HepG2 (cell line): ENCODE measurements around the gene C9orf50. TPM values are rescaled to one million over a fixed set of nuclear protein-coding genes. Genes with fewer than 3 reads are reported as not detected.

Source experiments
- ATM ChIP-seq: fragments of 450-650 bp; IDR thresholded peaks from 2 replicates; pipeline ENCODE4 v1.7.1; 2017; ENCODE audit warnings: mild to moderate bottlenecking, borderline replicate concordance
- CHD2 ChIP-seq: IDR thresholded peaks from 2 replicates; pipeline ENCODE4 v1.6.1; 2011; ENCODE audit warnings: low read depth, low read length, improper control_type of control experiment
- CREBL2 ChIP-seq: sonication (generic); formaldehyde crosslinking; IDR thresholded peaks from 2 replicates; pipeline ENCODE4 v1.8.1; 2023; ENCODE audit warnings: missing genetic modification reagents, mild to moderate bottlenecking, borderline replicate concordance
- GMEB1 ChIP-seq: sonication (generic); formaldehyde crosslinking; IDR thresholded peaks from 2 replicates; pipeline ENCODE4 v1.5.1; 2020; ENCODE audit warnings: missing genetic modification reagents, mild to moderate bottlenecking, borderline replicate concordance
- NFRKB ChIP-seq: fragments of 450-650 bp; IDR thresholded peaks from 2 replicates; pipeline ENCODE4 v1.6.1; 2017
- NR2C2 ChIP-seq: sonication (generic); formaldehyde crosslinking; IDR thresholded peaks from 2 replicates; pipeline ENCODE4 v1.4.0; 2020; ENCODE audit warnings: missing genetic modification reagents, mild to moderate bottlenecking, moderate library complexity, borderline replicate concordance
- RXRB ChIP-seq: IDR thresholded peaks from 2 replicates; pipeline ENCODE4 v1.6.1; 2016; ENCODE audit warnings: borderline replicate concordance, missing genetic modification reagents, missing compliant biosample characterization
- SRY ChIP-seq: sonication (generic); formaldehyde crosslinking; IDR thresholded peaks from 2 replicates; pipeline ENCODE4 v1.8.0; 2022; ENCODE audit warnings: mild to moderate bottlenecking, missing genetic modification reagents
- THAP8 ChIP-seq: sonication (generic); formaldehyde crosslinking; IDR thresholded peaks from 2 replicates; pipeline ENCODE4 v1.5.1; 2020; ENCODE audit warnings: missing genetic modification reagents, mild to moderate bottlenecking, borderline replicate concordance
- ZBTB43 ChIP-seq: sonication (generic); formaldehyde crosslinking; conservative IDR thresholded peaks from 2 replicates; pipeline ENCODE4 v1.4.0; 2020; ENCODE audit warnings: missing genetic modification reagents
- ZFP90 ChIP-seq: sonication (generic); formaldehyde crosslinking; IDR thresholded peaks from 2 replicates; pipeline ENCODE4 v1.8.0; 2022; ENCODE audit warnings: missing genetic modification reagents, mild to moderate bottlenecking, inconsistent platforms, borderline replicate concordance
- ZFYVE20 ChIP-seq: sonication (generic); formaldehyde crosslinking; IDR thresholded peaks from 2 replicates; pipeline ENCODE4 v1.8.0; 2023; ENCODE audit warnings: low read depth, mild to moderate bottlenecking, moderate library complexity, missing genetic modification reagents, borderline replicate concordance
- ZHX1 ChIP-seq: sonication (generic); formaldehyde crosslinking; IDR thresholded peaks from 2 replicates; pipeline ENCODE4 v1.8.1; 2022; ENCODE audit warnings: low read depth, mild to moderate bottlenecking, missing genetic modification reagents
- ZMYM3 ChIP-seq: sonication (generic); formaldehyde crosslinking; IDR thresholded peaks from 2 replicates; pipeline ENCODE4 v1.5.1; 2020; ENCODE audit warnings: mild to moderate bottlenecking, missing genetic modification reagents
- ZNF143 ChIP-seq: sonication (generic); formaldehyde crosslinking; IDR thresholded peaks from 2 replicates; pipeline ENCODE4 v1.4.0; 2020; ENCODE audit warnings: missing genetic modification reagents
- ZNF18 ChIP-seq: sonication (generic); formaldehyde crosslinking; IDR thresholded peaks from 2 replicates; pipeline ENCODE4 v1.8.0; 2022; ENCODE audit warnings: mild to moderate bottlenecking, missing genetic modification reagents; ENCODE audit not compliant: insufficient replicate concordance
- ZNF24 ChIP-seq: fragments of 450-650 bp; IDR thresholded peaks from 2 replicates; pipeline ENCODE4 v1.6.1; 2017; ENCODE audit warnings: antibody characterized with exemption, mild to moderate bottlenecking
- ZNF614 ChIP-seq: IDR thresholded peaks from 2 replicates; pipeline ENCODE4 v1.6.1; 2018; ENCODE audit warnings: missing biosample characterization, missing genetic modification reagents, inconsistent platforms, borderline replicate concordance
- ZNF7 ChIP-seq: IDR thresholded peaks from 2 replicates; pipeline ENCODE4 v1.6.1; 2016; ENCODE audit warnings: missing biosample characterization, missing genetic modification reagents
- ZNF709 ChIP-seq: sonication (generic); formaldehyde crosslinking; IDR thresholded peaks from 2 replicates; pipeline ENCODE4 v1.5.0; 2020; ENCODE audit warnings: mild to moderate bottlenecking, missing genetic modification reagents
- ZNF879 ChIP-seq: sonication (generic); formaldehyde crosslinking; IDR thresholded peaks from 2 replicates; pipeline ENCODE4 v1.8.1; 2023; ENCODE audit warnings: missing genetic modification reagents
- polyA plus RNA-seq, 8 experiments: library from polyadenylated mRNA; depleted of rRNA in 3 of 8; stranded (reverse) in 7 of 8; unstranded in 1 of 8; fragments of >200 nt; fragmentation: Illumina TruSeq in 4 of 8; extraction: Trizol in 4 of 8; gene quantifications; 2 replicates each; pipeline versions ENCODE4 v1.2.1 to v1.2.3, GENCODE V29; 2011 to 2016; ENCODE audit warnings: low read depth in 4 of 8, missing spikeins in 1 of 8, mixed read lengths in 1 of 8; ENCODE audit not compliant: insufficient read depth in 1 of 8
- total RNA-seq, 5 experiments: library from RNA; depleted of rRNA; stranded (reverse); fragments of >200 nt; fragmentation: Illumina TruSeq; extraction: Trizol; gene quantifications; 2 replicates each; pipeline ENCODE4 v1.2.3, GENCODE V29; 2016; ENCODE audit warnings: low read depth in 1 of 5

Gene C9orf50
- total and polyA plus RNA-seq, 2 of the 13 experiments (the other 11 are each of a cell fraction or from before 2014, with no cell fraction given): not detected

GRCh38 chr9:129626625-129627284 lies 5.9 kb upstream of the C9orf50 start (continued):
- TF ChIP-seq ZNF614 (CRISPR knock-in tag) (no peak), ZNF879 (no peak), RXRB (CRISPR knock-in tag) (peak; percentile 38; the same call in 1 of the 2 replicates), THAP8 (no peak), NR2C2 (0 out of 2 replicates have a peak, but pooled peaks have one; percentile 7), ATM (no peak), ZMYM3 (CRISPR knock-in tag) (no peak), ZNF709 (CRISPR knock-in tag) (0 out of 2 replicates have a peak, but pooled peaks have one; percentile 47), NFRKB (no peak), SRY (no peak), ZFP90 (CRISPR knock-in tag) (peak; percentile 42; the same call in 1 of the 2 replicates), ZHX1 (CRISPR knock-in tag) (no peak; the same call in 1 of the 2 replicates), CREBL2 (CRISPR knock-in tag) (peak; percentile 57; the same call in 1 of the 2 replicates), CHD2 (no peak), ZNF24 (no peak), ZNF143 (CRISPR knock-in tag) (peak; percentile 71), ZNF7 (CRISPR knock-in tag) (no peak), ZBTB43 (CRISPR knock-in tag) (0 out of 2 replicates have a peak, but pooled peaks have one; percentile 48), ZNF18 (CRISPR knock-in tag) (peak; percentile 65), GMEB1 (CRISPR knock-in tag) (no peak), ZFYVE20 (no peak)
